ENCODE results near the gene DOLK.

Gene DOLK

DNA sequence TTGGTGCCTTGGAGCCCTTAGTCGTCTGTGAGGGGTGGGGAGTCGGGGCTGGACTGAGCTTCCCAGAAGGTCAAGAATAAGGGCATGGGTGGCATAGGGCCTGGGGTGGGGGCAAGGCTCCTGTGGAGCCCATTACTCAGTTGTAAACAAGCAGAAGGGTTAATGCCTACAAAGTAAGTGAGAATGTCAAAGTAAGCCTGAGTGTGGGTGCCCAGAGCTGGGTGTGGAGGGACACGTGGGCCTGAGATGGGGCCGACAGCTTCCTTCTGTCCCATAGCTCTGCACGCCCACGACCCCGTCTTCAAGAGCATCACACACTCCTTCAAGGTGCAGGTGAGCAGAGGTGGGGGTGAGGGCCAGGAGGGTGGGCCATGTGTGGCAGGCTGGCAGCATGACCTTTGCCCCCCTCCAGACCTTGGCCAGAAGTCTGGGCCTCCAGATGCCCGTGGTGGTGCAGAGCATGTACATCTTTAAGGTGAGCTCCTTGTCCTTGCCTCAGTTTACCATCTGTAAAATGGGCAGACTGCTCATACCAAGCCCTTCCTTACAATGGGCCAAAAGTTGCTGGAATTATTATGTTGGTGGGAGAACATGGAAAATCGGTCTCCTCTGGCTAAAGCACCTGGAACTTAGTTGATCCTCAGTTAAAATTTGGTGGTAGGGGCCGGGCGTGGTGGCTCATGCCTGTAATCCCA lies 11.1 kb downstream of the DOLK start:
- DNase-seq (ENCODE audit: insufficient read length, low spot score), result no peak
- FAIRE-seq, result no peak

DNA sequence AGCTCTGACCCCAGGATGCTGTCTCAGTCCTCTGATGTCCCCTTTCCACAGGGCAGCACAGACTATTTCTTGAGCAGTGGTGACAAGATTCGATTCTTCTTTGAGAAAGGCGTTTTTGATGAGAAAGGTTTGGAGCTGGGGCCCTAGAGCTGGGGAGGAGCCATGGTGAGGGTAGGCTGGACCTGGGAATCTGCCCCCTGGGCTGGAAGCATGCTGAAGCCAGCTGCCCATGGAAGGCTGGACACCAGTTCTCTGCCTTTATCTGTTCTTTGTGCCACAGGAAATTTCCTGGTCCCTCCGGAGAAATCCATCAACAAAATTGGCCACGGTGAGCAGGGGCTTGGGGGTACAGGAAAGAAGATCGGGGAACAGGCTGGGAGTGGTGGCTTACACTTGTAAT lies 13.7 kb downstream of the DOLK start:
- no peak for DNase-seq (ENCODE audit: insufficient read length, low spot score)
- no peak for FAIRE-seq

GRCh38 chr9:128929560-128929959 lies 17.8 kb downstream of the DOLK start:
- DNase-seq (ENCODE audit: insufficient read length, low spot score), result no peak
- no peak for FAIRE-seq

DNA sequence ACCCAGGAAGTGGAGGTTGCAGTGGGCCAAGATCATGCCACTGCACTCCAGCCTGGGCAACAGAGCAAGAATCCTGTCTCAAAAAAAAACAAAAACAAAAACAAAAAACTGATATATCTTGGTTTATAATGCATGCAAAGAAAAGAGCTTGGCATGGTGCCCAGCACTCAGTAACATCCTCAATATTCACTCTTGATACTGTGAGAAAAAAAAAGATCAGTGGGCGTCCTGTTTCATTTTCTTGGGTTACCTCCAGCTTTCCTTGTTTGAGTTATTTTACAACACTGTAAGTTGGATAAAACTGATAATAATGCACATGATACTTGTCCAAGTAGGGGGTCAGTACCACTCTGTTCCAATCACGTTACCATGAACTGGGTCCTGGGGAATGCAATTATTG lies 18.8 kb downstream of the DOLK start:
- DNase-seq (ENCODE audit: insufficient read length, low spot score) (no peak), FAIRE-seq (no peak)

GRCh38 chr9:128927731-128928411 lies 19.5 kb downstream of the DOLK start:
- DNase-seq (ENCODE audit: insufficient read length, low spot score) (peak; percentile 69), FAIRE-seq (no peak)

DNA sequence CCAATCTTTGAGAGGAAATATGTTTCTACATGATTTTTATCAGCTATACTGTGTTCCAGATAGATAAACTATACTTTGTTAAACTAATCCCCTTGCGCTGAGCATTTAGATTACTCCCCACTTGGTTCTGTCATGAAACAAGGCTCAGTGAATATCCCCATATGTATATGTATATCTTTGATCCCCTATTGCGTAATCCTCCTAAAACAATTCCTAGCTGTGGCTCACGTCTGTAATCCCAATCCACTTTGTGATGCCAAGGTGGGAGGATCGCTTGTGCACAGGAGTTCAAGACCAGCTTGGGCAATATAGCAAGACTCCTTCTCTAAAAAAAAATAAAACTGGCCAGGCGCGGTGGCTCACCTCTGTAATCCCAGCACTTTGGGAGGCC lies 23.9 kb downstream of the DOLK start:
- DNase-seq (ENCODE audit: insufficient read length, low spot score) (no peak), FAIRE-seq (no peak)

- DNase-seq (ENCODE audit: insufficient read length, low spot score) (no peak), FAIRE-seq (no peak)
These were observed 25.3 kb downstream of the DOLK start for GRCh38 chr9:128921881-128922763.

- no peak for FAIRE-seq
- no peak for DNase-seq (ENCODE audit: insufficient read length, low spot score)
These were observed 26.9 kb downstream of the DOLK start, which contains the start of gene PHYHD1 for GRCh38 chr9:128920381-128921058. PHYHD1 (plus strand) TSS chr9:128920982; CDS start chr9:128922324, 1,342 bp downstream.

- no peak for FAIRE-seq
- no peak for DNase-seq (ENCODE audit: insufficient read length, low spot score)
These were observed 27.9 kb downstream of the DOLK start for GRCh38 chr9:128919402-128920089.

DNA sequence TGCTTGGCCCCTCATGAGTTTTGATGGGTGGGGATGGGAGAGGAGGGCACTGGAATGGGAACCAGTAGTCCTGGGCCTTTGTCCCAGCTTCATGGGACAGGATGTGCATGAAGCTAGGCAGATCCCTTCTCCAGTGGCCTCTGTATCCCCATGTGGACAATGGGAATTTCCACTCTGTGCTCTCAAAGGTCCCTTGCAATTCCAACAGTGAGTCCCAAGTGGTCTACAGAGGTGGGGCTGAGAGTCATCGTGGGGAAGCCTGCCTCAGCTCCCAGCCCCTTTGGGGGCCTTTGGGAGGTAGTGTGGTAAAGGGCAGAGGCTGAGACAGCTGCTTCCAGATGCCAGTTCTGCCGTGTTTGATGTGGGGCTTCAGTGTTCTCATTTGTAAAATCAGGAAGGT lies 28.5 kb downstream of the DOLK start:
- FAIRE-seq (no peak), DNase-seq (ENCODE audit: insufficient read length, low spot score) (no peak)

DNA sequence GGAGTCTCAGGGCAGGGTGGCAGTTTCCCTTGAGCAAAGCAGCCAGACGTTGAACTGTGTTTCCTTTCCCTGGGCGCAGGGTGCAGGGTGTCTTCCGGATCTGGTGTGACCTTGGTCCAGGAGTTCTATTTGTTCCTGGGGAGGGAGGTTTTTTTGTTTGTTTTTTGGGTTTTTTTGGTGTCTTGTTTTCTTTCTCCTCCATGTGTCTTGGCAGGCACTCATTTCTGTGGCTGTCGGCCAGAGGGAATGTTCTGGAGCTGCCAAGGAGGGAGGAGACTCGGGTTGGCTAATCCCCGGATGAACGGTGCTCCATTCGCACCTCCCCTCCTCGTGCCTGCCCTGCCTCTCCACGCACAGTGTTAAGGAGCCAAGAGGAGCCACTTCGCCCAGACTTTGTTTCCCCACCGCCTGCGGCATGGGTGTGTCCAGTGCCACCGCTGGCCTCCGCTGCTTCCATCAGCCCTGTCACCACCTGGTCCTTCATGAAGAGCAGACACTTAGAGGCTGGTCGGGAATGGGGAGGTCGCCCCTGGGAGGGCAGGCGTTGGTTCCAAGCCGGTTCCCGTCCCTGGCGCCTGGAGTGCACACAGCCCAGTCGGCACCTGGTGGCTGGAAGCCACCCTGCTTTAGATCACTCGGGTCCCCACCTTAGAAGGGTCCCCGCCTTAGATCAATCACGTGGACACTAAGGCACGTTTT lies 30.1 kb downstream of the DOLK start:
- FAIRE-seq (no peak), DNase-seq (ENCODE audit: insufficient read length, low spot score) (no peak)

DNA sequence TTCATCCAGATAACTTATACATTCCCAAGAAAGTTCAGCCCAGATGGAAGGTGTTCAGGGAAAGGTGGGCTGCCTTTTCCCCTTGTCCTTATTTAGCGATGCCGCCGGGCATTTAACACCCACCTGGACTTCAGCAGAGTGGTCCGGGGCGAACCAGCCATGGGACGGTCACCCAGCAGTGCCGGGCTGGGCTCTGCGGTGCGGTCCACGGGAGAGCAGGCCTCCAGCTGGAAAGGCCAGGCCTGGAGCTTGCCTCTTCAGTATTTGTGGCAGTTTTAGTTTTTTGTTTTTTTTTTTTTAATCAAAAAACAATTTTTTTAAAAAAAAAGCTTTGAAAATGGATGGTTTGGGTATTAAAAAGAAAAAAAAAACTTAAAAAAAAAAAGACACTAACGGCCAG lies 30.7 kb downstream of the DOLK start:
- no peak for DNase-seq (ENCODE audit: insufficient read length, low spot score)
- no peak for FAIRE-seq

DNA sequence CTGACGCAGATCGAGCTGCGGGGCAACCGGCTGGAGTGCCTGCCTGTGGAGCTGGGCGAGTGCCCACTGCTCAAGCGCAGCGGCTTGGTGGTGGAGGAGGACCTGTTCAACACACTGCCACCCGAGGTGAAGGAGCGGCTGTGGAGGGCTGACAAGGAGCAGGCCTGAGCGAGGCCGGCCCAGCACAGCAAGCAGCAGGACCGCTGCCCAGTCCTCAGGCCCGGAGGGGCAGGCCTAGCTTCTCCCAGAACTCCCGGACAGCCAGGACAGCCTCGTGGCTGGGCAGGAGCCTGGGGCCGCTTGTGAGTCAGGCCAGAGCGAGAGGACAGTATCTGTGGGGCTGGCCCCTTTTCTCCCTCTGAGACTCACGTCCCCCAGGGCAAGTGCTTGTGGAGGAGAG lies 31.2 kb downstream of the DOLK start:
- no peak for DNase-seq (ENCODE audit: insufficient read length, low spot score)
- no peak for FAIRE-seq

GRCh38 chr9:128913995-128914772 lies 33.2 kb downstream of the DOLK start:
- DNase-seq (ENCODE audit: insufficient read length, low spot score), result no peak
- FAIRE-seq, result no peak

GRCh38 chr9:128913048-128913900 lies 34.1 kb downstream of the DOLK start:
- DNase-seq (ENCODE audit: insufficient read length, low spot score) (no peak), FAIRE-seq (no peak)

DNA sequence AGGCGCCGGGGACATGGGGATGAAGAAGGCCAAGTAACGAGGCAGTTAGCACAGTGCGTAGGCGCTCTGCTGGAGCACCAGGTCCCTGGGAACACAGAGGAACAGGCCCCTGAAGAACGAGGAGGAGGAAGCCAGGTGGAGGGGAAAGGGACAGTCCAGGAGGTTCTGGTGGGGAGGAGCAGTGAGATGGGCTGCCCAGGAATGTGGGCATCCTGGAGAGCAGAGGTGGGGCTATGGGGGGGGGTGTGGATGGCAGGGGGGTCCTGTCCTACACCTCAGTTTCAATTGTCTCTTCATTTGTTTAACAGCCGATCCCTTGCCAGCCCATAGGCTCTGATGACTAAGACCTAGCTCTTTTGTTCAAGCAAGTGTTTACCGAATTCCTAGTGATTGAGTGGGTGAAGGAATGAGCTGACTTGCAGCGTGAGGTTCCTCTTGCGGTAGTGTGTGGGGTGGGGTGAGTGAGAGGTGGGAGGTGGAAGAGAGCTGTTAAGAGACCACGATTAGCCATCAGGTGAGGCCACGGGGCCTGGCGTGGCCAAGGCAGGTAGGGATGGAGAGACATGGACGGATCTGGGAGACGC lies 35.0 kb downstream of the DOLK start:
- DNase-seq (ENCODE audit: insufficient read length, low spot score), result no peak

DNA sequence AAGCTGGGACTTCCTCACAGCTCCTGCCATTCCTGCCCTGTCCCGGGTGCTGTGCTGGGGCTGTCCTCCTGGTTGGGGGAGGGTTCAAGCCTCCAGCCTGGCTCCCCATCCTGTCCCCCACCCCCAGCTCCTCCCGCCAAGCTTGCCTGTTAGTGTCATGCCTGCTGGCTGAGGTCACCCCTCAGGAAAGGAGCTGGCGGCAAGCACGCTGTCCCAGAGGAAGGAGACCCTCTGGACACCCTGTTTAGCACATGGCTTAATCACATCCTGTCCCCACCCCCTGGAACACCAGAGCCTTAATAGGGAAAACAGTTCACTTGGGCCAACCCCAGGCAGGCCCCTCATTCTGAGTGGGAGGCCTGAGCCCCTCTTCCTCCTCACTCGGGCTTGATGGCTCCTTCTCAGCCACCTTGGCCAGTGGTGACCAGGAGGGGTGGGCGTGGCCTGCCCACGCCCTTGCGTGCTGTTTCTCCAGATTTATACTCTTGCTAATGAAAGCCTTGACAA lies 35.8 kb downstream of the DOLK start:
- FAIRE-seq, result no peak
- no peak for DNase-seq (ENCODE audit: insufficient read length, low spot score)

More for the DNA sequence above, 35.0 kb downstream of the DOLK start:
- FAIRE-seq, result no peak
